ENCODE data around the gene SMTNL2.

DNA sequence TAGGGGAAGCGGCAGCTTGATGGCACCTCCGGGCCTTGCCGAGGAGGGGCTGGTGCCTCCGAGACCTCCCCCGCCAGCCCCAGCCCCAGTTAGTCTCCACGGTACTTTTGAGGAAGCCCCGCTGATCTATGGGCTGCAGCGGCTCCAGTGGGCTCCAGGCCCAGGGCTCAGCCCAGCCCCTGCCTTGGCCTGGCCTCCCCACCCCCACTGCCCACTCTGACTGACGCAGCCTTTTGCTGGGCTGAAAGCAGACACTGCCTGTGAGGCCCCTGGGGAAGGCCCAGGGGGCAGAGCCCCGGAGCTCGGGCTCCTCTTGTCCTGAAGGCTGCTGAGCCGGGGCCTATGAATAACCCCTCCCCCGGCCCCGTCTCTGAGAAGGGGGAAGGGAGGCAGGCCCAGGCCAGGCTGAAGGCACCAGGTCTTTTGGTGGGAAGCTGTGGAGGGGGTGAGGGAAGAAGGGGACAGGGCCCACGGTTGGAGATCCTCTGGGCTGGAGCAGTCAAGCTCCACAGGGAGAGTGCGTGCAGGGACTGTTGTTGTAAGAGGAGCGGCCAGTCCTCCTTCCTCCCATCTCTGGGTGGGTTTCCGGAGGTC lies 7.5 kb upstream of the SMTNL2 start:
- no peak for TF ChIP-seq POLR2A (IDR thresholded peaks at IDR 0.05)
- TF ChIP-seq, protein P1, sequence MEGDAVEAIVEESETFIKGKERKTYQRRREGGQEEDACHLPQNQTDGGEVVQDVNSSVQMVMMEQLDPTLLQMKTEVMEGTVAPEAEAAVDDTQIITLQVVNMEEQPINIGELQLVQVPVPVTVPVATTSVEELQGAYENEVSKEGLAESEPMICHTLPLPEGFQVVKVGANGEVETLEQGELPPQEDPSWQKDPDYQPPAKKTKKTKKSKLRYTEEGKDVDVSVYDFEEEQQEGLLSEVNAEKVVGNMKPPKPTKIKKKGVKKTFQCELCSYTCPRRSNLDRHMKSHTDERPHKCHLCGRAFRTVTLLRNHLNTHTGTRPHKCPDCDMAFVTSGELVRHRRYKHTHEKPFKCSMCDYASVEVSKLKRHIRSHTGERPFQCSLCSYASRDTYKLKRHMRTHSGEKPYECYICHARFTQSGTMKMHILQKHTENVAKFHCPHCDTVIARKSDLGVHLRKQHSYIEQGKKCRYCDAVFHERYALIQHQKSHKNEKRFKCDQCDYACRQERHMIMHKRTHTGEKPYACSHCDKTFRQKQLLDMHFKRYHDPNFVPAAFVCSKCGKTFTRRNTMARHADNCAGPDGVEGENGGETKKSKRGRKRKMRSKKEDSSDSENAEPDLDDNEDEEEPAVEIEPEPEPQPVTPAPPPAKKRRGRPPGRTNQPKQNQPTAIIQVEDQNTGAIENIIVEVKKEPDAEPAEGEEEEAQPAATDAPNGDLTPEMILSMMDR (IDR thresholded peaks at IDR 0.05): no peak

Data from right lobe of liver (tissue), 4 donors.